HEK293 (cell line): ENCODE measurements around the gene PIN4.

Experiments used
- CTCF ChIA-PET: fragments of 350-600 bp; formaldehyde crosslinking; extraction: SDS; loops from one replicate; lab custom pipeline; 2021; ENCODE audit warnings: antibody characterized with exemption; lab: Yijun Ruan, JAX
- POLR2A ChIA-PET: fragments of 300-600 bp; formaldehyde crosslinking; extraction: SDS; loops from one replicate; lab custom pipeline; 2020; ENCODE audit warnings: antibody characterized with exemption, inconsistent platforms; lab: Yijun Ruan, JAX
- H3K27ac ChIP-seq: fragments of 200-500 bp; sonication (Bioruptor generic); 2 replicates; pipeline ENCODE4 v1.5.1; 2014; ENCODE audit warnings: low read depth, low read length, control low read depth, inconsistent platforms; ENCODE audit errors: extremely low read depth
- H3K36me3 ChIP-seq, 2 experiments: fragments of 200-500 bp in 1 of 2; sonication (Bioruptor generic) in 1 of 2; 1 replicate in 1 of 2; 2 replicates in 1 of 2; pipeline ENCODE4 v1.5.1; 2014 to 2017; ENCODE audit warnings: inconsistent platforms in 2 of 2, low read length in 2 of 2; ENCODE audit not compliant: control insufficient read depth in 2 of 2, insufficient read depth in 1 of 2
- H3K4me1 ChIP-seq: fragments of 200-500 bp; sonication (Bioruptor generic); 2 replicates; pipeline ENCODE4 v1.5.1; 2014; ENCODE audit warnings: mild to moderate bottlenecking, low read length, inconsistent platforms; ENCODE audit not compliant: control insufficient read depth, insufficient read depth
- H3K4me3 ChIP-seq: 2 replicates; pipeline ENCODE4 v1.5.1; 2011; ENCODE audit warnings: low read depth, mild to moderate bottlenecking, control low read depth, low read length, moderate library complexity
- H3K9me3 ChIP-seq: fragments of 200-500 bp; sonication (Bioruptor generic); 2 replicates; pipeline ENCODE4 v1.5.1; 2014; ENCODE audit warnings: low read depth, low read length, inconsistent platforms; ENCODE audit not compliant: control insufficient read depth, insufficient read depth
- FEZF1 ChIP-seq: fragments of 450-650 bp; formaldehyde crosslinking; IDR thresholded peaks from 2 replicates; pipeline ENCODE4 v1.5.1; 2016; ENCODE audit warnings: missing biosample characterization, missing genetic modification characterization
- GLI2 ChIP-seq: fragments of 450-650 bp; formaldehyde crosslinking; IDR thresholded peaks from 2 replicates; pipeline ENCODE4; 2017; ENCODE audit warnings: missing biosample characterization, missing genetic modification characterization, low read depth, borderline replicate concordance
- GLIS1 ChIP-seq: fragments of 450-650 bp; formaldehyde crosslinking; IDR thresholded peaks from 2 replicates; pipeline ENCODE4 v1.5.1; 2016; ENCODE audit warnings: missing biosample characterization, missing genetic modification characterization
- SP2 ChIP-seq: fragments of 450-650 bp; formaldehyde crosslinking; IDR thresholded peaks from 2 replicates; pipeline ENCODE4 v1.5.1; 2016; ENCODE audit warnings: missing biosample characterization, missing genetic modification characterization
- ZBTB11 ChIP-seq: fragments of 450-650 bp; formaldehyde crosslinking; conservative IDR thresholded peaks from 2 replicates; pipeline ENCODE4 v1.5.1; 2016; ENCODE audit warnings: low read depth, missing biosample characterization, missing genetic modification characterization
- ZIC2 ChIP-seq: fragments of 450-650 bp; formaldehyde crosslinking; IDR thresholded peaks from 2 replicates; pipeline ENCODE4 v1.5.1; 2016; ENCODE audit warnings: missing biosample characterization, missing genetic modification characterization
- ZNF138 ChIP-seq: fragments of 450-650 bp; formaldehyde crosslinking; IDR thresholded peaks from 2 replicates; pipeline ENCODE4 v1.5.1; 2016; ENCODE audit warnings: missing biosample characterization, missing genetic modification characterization, borderline replicate concordance
- ZNF184 ChIP-seq: fragments of 450-650 bp; IDR thresholded peaks from 2 replicates; pipeline ENCODE4 v1.5.1; 2018; ENCODE audit warnings: missing biosample characterization, mild to moderate bottlenecking, missing genetic modification characterization
- ZNF202 ChIP-seq: fragments of 450-650 bp; formaldehyde crosslinking; IDR thresholded peaks from 2 replicates; pipeline ENCODE4 v1.5.1; 2016; ENCODE audit warnings: missing biosample characterization, missing genetic modification characterization, borderline replicate concordance
- ZNF248 ChIP-seq: fragments of 450-650 bp; formaldehyde crosslinking; IDR thresholded peaks from 2 replicates; pipeline ENCODE4 v1.5.1; 2017; ENCODE audit warnings: missing biosample characterization, missing genetic modification characterization
- ZNF324 ChIP-seq: fragments of 450-650 bp; formaldehyde crosslinking; IDR thresholded peaks from 2 replicates; pipeline ENCODE4 v1.5.1; 2016; ENCODE audit warnings: missing biosample characterization, missing genetic modification characterization
- ZNF433 ChIP-seq: fragments of 450-650 bp; formaldehyde crosslinking; IDR thresholded peaks from 2 replicates; pipeline ENCODE4 v1.5.1; 2016; ENCODE audit warnings: missing biosample characterization, missing genetic modification characterization, low read depth
- ZNF501 ChIP-seq: fragments of 450-650 bp; formaldehyde crosslinking; IDR thresholded peaks from 2 replicates; pipeline ENCODE4 v1.5.1; 2016; ENCODE audit warnings: missing biosample characterization, missing genetic modification characterization
- ZNF514 ChIP-seq: fragments of 450-650 bp; formaldehyde crosslinking; IDR thresholded peaks from 2 replicates; pipeline ENCODE4 v1.5.1; 2016; ENCODE audit warnings: missing biosample characterization, missing genetic modification characterization
- ZNF549 ChIP-seq: fragments of 450-650 bp; IDR thresholded peaks from 2 replicates; pipeline ENCODE4 v1.5.1; 2018; ENCODE audit warnings: missing biosample characterization, missing genetic modification characterization, mild to moderate bottlenecking, inconsistent platforms, moderate library complexity
- ZNF596 ChIP-seq: fragments of 450-650 bp; IDR thresholded peaks from 2 replicates; pipeline ENCODE4 v1.5.0; 2018; ENCODE audit warnings: missing biosample characterization, mild to moderate bottlenecking, missing genetic modification characterization, moderate library complexity
- ZNF658 ChIP-seq: fragments of 450-650 bp; formaldehyde crosslinking; IDR thresholded peaks from 2 replicates; pipeline ENCODE4; 2016; ENCODE audit warnings: missing biosample characterization, missing genetic modification characterization
- ZNF664 ChIP-seq: fragments of 450-650 bp; formaldehyde crosslinking; IDR thresholded peaks from 2 replicates; pipeline ENCODE4 v1.5.1; 2016; ENCODE audit warnings: missing biosample characterization, missing genetic modification characterization
- ZNF776 ChIP-seq: fragments of 450-650 bp; formaldehyde crosslinking; IDR thresholded peaks from 2 replicates; pipeline ENCODE4 v1.5.0; 2017; ENCODE audit warnings: missing biosample characterization, missing genetic modification characterization, borderline replicate concordance
- ZNF792 ChIP-seq: fragments of 450-650 bp; formaldehyde crosslinking; IDR thresholded peaks from 2 replicates; pipeline ENCODE4 v1.5.1; 2016; ENCODE audit warnings: missing biosample characterization, missing genetic modification characterization
- ZSCAN30 ChIP-seq: fragments of 450-650 bp; IDR thresholded peaks from 2 replicates; pipeline ENCODE4 v1.5.1; 2018; ENCODE audit warnings: missing biosample characterization, mild to moderate bottlenecking, missing genetic modification characterization, moderate library complexity
- TF ChIP-seq, protein P1 (sequence below): fragments of 450-650 bp; formaldehyde crosslinking; IDR thresholded peaks from 2 replicates; pipeline ENCODE4 v1.5.1; 2017; ENCODE audit warnings: missing biosample characterization, mild to moderate bottlenecking, missing genetic modification characterization, moderate library complexity

The PIN4 gene

DNA sequence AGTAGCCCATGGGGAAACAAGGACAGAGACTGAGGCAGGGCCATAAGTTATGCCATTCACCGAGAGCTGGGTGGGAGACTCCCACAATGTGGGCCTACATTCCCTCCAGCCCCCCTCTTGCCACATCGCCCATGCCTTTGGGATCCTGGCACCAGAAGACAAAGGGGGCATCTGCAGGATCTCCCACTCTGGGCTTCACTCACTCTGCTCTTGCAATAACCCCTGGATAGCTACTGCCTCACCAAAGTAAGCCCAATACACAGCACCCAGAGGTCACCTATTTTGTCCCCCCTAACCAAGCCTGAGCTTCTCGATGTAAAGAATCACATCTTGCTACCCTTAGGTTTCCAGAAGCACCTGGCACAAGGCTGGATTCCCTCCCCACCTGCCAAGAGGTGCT, 49.1 kb upstream of the PIN4 start:
- TF ChIP-seq ZNF184 (no peak), ZNF324 (tag by site-specific recombination) (no peak), SP2 (tag by site-specific recombination) (no peak), ZNF501 (tag by site-specific recombination) (no peak), ZIC2 (tag by site-specific recombination) (no peak), ZNF658 (no peak), ZNF514 (tag by site-specific recombination) (no peak)
- TF ChIP-seq, protein P1, sequence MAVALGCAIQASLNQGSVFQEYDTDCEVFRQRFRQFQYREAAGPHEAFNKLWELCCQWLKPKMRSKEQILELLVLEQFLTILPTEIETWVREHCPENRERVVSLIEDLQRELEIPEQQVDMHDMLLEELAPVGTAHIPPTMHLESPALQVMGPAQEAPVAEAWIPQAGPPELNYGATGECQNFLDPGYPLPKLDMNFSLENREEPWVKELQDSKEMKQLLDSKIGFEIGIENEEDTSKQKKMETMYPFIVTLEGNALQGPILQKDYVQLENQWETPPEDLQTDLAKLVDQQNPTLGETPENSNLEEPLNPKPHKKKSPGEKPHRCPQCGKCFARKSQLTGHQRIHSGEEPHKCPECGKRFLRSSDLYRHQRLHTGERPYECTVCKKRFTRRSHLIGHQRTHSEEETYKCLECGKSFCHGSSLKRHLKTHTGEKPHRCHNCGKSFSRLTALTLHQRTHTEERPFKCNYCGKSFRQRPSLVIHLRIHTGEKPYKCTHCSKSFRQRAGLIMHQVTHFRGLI (tag by site-specific recombination) = no peak
- Histone ChIP-seq H3K4me3 (no peak overlapping the region), H3K9me3 (no peaks in the 10 kb centered on the region), H3K27ac (no peak overlapping the region), H3K36me3 (no peaks in the 10 kb centered on the region), H3K4me1 (no peaks in the 10 kb centered on the region)
- CTCF ChIA-PET = interaction anchor here (0.6 to 1.8 kb wide), 5 partner anchors 48 to 133 kb away, joined by 3 to 5 read pairs (median 4); no protein-coding TSS in a partner anchor
- POLR2A ChIA-PET = interaction anchor here (0.6 to 4.4 kb wide), 6 partner anchors 11 to 221 kb away, joined by 3 to 22 read pairs (median 3); partner anchors contain the start of gene PIN4

GRCh38 chrX:72133851-72134546, 47.6 kb upstream of the PIN4 start:
- H3K4me3 ChIP-seq = no peak overlapping the region
- H3K27ac ChIP-seq = no peak overlapping the region
- H3K9me3 ChIP-seq = no peaks in the 10 kb centered on the region
- ChIA-PET POLR2A (no interaction called here), CTCF (interaction anchor here (0.5 to 2.4 kb wide), 2 partner anchors 9 to 221 kb away, joined by 3 to 12 read pairs; no protein-coding TSS in a partner anchor)
- H3K4me1 ChIP-seq = no peaks in the 10 kb centered on the region
- H3K36me3 ChIP-seq = peaks cover 0 to 4% of the 10 kb centered on the region in 2 experiments; a peak in 1 of 3 replicates
- TF ChIP-seq GLI2 (no peak), ZIC2 (tag by site-specific recombination) (peak; percentile 98), ZBTB11 (tag by site-specific recombination) (no peak), GLIS1 (tag by site-specific recombination) (peak; percentile 96), FEZF1 (no peak)

DNA sequence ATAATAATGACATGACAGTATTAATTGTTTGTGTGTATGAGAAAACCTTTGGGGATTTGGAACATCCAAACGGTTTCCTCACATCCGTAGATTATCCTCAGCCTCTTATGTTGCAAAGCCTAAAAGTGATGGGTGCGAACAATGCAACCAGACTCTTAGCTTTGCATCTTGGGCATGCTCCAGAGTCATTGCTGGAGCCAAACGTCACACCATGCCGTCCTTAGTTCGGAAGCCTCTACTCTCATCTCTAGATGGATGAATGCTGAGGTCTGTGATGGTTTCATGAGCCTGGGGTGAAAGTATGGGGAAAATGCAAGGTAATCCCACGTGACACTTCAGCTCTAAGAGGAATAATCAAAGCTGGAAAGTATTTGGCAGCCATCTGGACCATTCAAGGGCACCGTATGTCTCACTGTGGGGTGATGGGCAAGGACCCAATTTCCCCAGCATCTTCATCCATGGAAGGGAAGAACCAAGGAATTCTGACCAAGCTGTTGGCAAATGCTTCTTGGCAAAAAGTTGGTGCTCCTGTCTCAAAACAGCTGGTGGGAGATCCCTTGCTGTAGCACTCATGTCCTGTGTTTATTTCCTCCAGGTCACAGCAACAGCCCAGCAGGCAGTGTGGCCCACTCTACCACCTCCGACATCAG, 43.6 kb upstream of the PIN4 start:
- CTCF ChIA-PET = interaction anchor here (0.9 kb wide), 1 partner anchor 10 kb away, joined by 3 read pairs; no protein-coding TSS in a partner anchor
- Histone ChIP-seq H3K9me3 (no peaks in the 10 kb centered on the region), H3K36me3 (peaks cover 0 to 9% of the 10 kb centered on the region in 2 experiments; a peak in 1 of 3 replicates), H3K4me3 (no peak overlapping the region), H3K4me1 (no peaks in the 10 kb centered on the region), H3K27ac (no peak overlapping the region)
- POLR2A ChIA-PET = interaction anchor here (1.3 kb wide), 1 partner anchor 44 kb away, joined by 4 read pairs; the partner anchor contains the start of gene PIN4
- TF ChIP-seq ZNF433 (tag by site-specific recombination) (no peak), ZNF202 (no peak), ZNF596 (tag by site-specific recombination) (no peak), ZSCAN30 (tag by site-specific recombination) (no peak), ZNF138 (tag by site-specific recombination) (no peak), ZNF248 (tag by site-specific recombination) (no peak), ZBTB11 (tag by site-specific recombination) (no peak), ZNF776 (tag by site-specific recombination) (no peak), ZNF549 (tag by site-specific recombination) (no peak), ZNF664 (tag by site-specific recombination) (no peak), ZNF792 (tag by site-specific recombination) (no peak)
